ENCODE data around the gene GLRX. TPM values are rescaled to one million over a fixed set of nuclear protein-coding genes. Genes with fewer than 3 reads are reported as not detected.
"Not testable (repeated sequence)": the region's sequence is repeated elsewhere in the genome, so short reads cannot be mapped to it uniquely, and the experiment has no call there.

The GLRX gene
- total RNA-seq, 1 donor from 2014 or later = 27.5 TPM

DNA sequence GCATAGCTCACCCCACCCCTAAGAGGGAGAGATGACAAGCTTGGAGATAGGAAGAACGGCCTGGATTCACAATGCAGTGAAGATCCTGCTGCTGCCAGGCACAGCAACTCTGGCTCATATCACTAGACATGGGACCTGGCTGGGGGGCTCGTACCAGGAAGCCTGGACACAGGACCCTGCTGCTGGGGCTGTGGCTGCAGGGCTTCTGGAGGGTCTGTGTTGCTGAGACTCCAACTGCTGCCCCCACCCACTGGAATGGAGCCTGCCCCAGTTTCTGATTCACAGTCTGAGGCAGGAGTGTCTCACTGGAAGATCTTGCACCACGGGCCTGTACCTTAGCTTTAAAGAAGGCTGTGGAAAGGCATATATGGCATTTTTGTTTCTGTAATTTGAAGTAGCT is 31.0 kb upstream of the GLRX start:
- no peaks in the 10 kb centered on the region for H3K9me3 Mint-ChIP-seq (ENCODE audit: unreplicated experiment)
- H3K4me3 Mint-ChIP-seq (ENCODE audit: unreplicated experiment) = no peak overlapping the region
- no peak overlapping the region for H3K27ac Mint-ChIP-seq (ENCODE audit: unreplicated experiment)
- peaks cover 6% of the 10 kb centered on the region for H3K27me3 Mint-ChIP-seq (ENCODE audit: unreplicated experiment)
- DNase-seq (ENCODE audit: low spot score) = no peak
- peaks cover 20% of the 10 kb centered on the region for H3K4me1 Mint-ChIP-seq (ENCODE audit: unreplicated experiment)
- H3K36me3 Mint-ChIP-seq (ENCODE audit: low read depth, unreplicated experiment) = no peaks in the 10 kb centered on the region
- TF ChIP-seq, protein P1, sequence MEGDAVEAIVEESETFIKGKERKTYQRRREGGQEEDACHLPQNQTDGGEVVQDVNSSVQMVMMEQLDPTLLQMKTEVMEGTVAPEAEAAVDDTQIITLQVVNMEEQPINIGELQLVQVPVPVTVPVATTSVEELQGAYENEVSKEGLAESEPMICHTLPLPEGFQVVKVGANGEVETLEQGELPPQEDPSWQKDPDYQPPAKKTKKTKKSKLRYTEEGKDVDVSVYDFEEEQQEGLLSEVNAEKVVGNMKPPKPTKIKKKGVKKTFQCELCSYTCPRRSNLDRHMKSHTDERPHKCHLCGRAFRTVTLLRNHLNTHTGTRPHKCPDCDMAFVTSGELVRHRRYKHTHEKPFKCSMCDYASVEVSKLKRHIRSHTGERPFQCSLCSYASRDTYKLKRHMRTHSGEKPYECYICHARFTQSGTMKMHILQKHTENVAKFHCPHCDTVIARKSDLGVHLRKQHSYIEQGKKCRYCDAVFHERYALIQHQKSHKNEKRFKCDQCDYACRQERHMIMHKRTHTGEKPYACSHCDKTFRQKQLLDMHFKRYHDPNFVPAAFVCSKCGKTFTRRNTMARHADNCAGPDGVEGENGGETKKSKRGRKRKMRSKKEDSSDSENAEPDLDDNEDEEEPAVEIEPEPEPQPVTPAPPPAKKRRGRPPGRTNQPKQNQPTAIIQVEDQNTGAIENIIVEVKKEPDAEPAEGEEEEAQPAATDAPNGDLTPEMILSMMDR (IDR thresholded peaks at IDR 0.05; ENCODE audit: unreplicated experiment) = no peak

DNA sequence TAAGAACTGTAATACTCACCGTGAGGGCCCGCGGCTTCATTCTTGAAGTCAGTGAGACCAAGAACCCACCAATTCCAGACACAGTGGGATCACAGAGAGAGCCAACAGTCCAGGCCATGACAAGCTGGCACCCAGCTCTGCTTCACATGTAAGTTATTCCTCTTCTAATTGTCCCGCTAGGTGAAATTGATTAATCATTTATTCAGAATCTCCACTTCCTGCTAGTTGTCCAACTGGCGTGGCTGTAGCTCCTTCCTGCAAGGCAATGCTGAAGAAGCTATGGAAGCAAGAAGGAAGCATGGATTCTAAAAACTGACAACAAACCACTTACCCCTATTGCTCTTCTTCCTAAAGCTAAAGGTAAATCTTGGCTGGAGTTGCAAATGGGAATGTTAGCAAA is 30.0 kb upstream of the GLRX start:
- H3K4me3 Mint-ChIP-seq (ENCODE audit: unreplicated experiment) = no peak overlapping the region
- H3K4me1 Mint-ChIP-seq (ENCODE audit: unreplicated experiment) = peaks cover 13% of the 10 kb centered on the region
- H3K36me3 Mint-ChIP-seq (ENCODE audit: low read depth, unreplicated experiment) = no peaks in the 10 kb centered on the region
- TF ChIP-seq, protein P1 (IDR thresholded peaks at IDR 0.05; ENCODE audit: unreplicated experiment) = no peak
- no peaks in the 10 kb centered on the region for H3K9me3 Mint-ChIP-seq (ENCODE audit: unreplicated experiment)
- no peak overlapping the region for H3K27ac Mint-ChIP-seq (ENCODE audit: unreplicated experiment)
- DNase-seq (ENCODE audit: low spot score) = no peak
- peaks cover 6% of the 10 kb centered on the region for H3K27me3 Mint-ChIP-seq (ENCODE audit: unreplicated experiment)

DNA sequence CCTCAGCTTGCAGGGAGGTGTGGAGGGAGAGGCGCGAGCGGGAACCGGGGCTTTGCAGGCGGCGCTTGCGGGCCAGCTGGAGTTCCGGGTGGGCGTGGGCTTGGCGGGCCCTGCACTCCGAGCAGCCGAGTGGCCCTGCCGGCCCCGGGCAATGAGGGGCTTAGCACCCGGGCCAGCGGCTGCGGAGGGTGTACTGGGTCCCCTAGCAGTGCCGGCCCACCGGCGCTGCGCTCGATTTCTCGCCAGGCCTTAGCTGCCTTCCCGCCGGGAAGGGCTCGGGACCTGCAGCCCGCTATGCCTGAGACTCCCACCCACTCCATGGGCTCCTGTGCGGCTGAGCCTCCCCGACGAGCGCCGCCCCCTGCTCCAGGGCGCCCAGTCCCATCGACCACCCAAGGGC is 28.6 kb upstream of the GLRX start:
- H3K4me1 Mint-ChIP-seq (ENCODE audit: unreplicated experiment); H3K4me3 Mint-ChIP-seq (ENCODE audit: unreplicated experiment); H3K9me3 Mint-ChIP-seq (ENCODE audit: unreplicated experiment); H3K27me3 Mint-ChIP-seq (ENCODE audit: unreplicated experiment); H3K36me3 Mint-ChIP-seq (ENCODE audit: low read depth, unreplicated experiment); H3K27ac Mint-ChIP-seq (ENCODE audit: unreplicated experiment); DNase-seq (ENCODE audit: low spot score): not testable (repeated sequence)

DNA sequence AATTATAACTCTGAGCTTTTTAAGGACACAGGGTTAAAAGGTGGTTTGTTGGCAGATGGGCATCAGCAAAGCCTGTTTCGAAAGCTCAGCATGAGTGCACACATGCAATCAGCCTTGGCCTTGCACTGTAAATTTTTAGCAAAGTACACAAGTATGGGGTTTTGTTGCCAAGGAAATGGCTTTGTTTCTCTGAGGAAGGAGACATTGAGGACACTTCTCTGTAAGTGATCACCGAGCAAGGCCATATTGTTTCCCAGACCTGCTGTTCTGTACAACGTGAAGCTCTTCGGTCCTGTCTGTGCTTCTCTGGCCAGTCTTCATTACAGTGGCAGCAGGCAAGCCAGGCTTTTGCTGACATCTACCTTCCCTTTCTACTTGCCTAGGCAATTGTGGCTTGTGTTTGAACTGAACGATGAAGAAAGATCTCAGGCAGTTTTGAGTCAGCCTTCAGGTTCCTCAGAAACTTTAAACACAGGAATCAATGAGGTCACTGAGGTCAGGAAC is 27.9 kb upstream of the GLRX start:
- no peak for DNase-seq (ENCODE audit: low spot score)
- TF ChIP-seq, protein P1 (IDR thresholded peaks at IDR 0.05; ENCODE audit: unreplicated experiment) = no peak
- Mint-ChIP-seq H3K9me3 (ENCODE audit: unreplicated experiment) (no peaks in the 10 kb centered on the region), H3K27ac (ENCODE audit: unreplicated experiment) (peak overlapping the region; percentile 38), H3K36me3 (ENCODE audit: low read depth, unreplicated experiment) (no peaks in the 10 kb centered on the region), H3K4me3 (ENCODE audit: unreplicated experiment) (no peak overlapping the region), H3K27me3 (ENCODE audit: unreplicated experiment) (peaks cover 3% of the 10 kb centered on the region), H3K4me1 (ENCODE audit: unreplicated experiment) (peaks cover 3% of the 10 kb centered on the region)

DNA sequence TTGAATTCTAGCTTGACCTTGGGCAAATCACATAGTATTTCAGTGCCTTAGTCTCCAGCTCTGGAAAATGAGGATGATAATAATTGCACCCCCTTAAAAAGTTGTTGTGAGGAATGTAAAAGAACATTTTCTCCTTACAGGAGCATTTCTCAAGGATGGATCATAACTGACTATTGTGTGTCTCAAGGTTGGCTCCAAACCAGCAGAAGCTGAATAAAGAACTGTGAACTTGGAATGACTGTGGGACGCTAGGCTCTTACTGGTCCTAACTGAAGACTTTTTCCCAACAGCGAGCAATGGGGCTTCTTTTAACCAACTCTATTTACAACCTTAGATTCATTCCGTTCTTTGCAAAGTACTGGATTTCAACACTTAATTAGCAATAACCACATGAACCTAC is 26.2 kb upstream of the GLRX start:
- DNase-seq (ENCODE audit: low spot score) = no peak
- Mint-ChIP-seq H3K4me3 (ENCODE audit: unreplicated experiment) (no peak overlapping the region), H3K36me3 (ENCODE audit: low read depth, unreplicated experiment) (no peaks in the 10 kb centered on the region), H3K9me3 (ENCODE audit: unreplicated experiment) (no peaks in the 10 kb centered on the region), H3K4me1 (ENCODE audit: unreplicated experiment) (peaks cover 3% of the 10 kb centered on the region), H3K27ac (ENCODE audit: unreplicated experiment) (no peak overlapping the region), H3K27me3 (ENCODE audit: unreplicated experiment) (peaks cover 3% of the 10 kb centered on the region)
- TF ChIP-seq, protein P1 (IDR thresholded peaks at IDR 0.05; ENCODE audit: unreplicated experiment) = no peak

DNA sequence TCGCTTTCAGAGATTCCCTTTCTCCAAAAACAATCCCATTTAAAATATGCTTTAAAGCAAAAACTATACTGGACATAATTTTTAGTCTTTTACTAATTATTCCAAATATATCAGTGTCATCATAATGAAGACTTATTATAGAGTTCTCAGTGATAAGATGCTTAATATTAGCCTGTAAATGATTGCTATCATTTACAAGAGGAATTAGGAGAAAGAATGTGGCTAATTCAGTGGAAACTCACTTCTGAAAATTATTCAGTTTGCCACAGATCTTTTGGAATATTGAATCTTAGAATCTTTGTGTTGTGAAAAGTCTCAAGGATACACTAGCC is 24.7 kb upstream of the GLRX start:
- Mint-ChIP-seq H3K9me3 (ENCODE audit: unreplicated experiment) (no peaks in the 10 kb centered on the region), H3K27me3 (ENCODE audit: unreplicated experiment) (peaks cover 3% of the 10 kb centered on the region), H3K27ac (ENCODE audit: unreplicated experiment) (no peak overlapping the region), H3K4me3 (ENCODE audit: unreplicated experiment) (no peak overlapping the region), H3K4me1 (ENCODE audit: unreplicated experiment) (peaks cover 11% of the 10 kb centered on the region), H3K36me3 (ENCODE audit: low read depth, unreplicated experiment) (no peaks in the 10 kb centered on the region)
- no peak for DNase-seq (ENCODE audit: low spot score)
- TF ChIP-seq, protein P1 (IDR thresholded peaks at IDR 0.05; ENCODE audit: unreplicated experiment) = peak; percentile 34

Data from endothelial cell (in vitro differentiated cells).